ENCODE data around the gene CPNE7.
A peak's percentile ranks its signal among the peaks of the same experiment; 100 is the strongest.

CPNE7 gene

GRCh38 chr16:89589241-89589926, 13.8 kb downstream of the CPNE7 start:
- DNase-seq (ENCODE audit: low read depth): no peak
- H3K4me3 ChIP-seq (ENCODE audit: low read length): no peak overlapping the region
- H3K27me3 ChIP-seq (replicated peaks; ENCODE audit: control insufficient read depth, insufficient read depth, low read length): no peaks in the 10 kb centered on the region

GRCh38 chr16:89593841-89594240, 18.3 kb downstream of the CPNE7 start:
- no peak for DNase-seq (ENCODE audit: low read depth)
- no peaks in the 10 kb centered on the region for H3K9me3 ChIP-seq (ENCODE audit: control insufficient read depth, low read length)
- H3K4me1 ChIP-seq (ENCODE audit: control insufficient read depth, insufficient read depth, low read length): no peaks in the 10 kb centered on the region
- H3K4me3 ChIP-seq (ENCODE audit: low read length): no peak overlapping the region
- no peaks in the 10 kb centered on the region for H3K36me3 ChIP-seq (ENCODE audit: control insufficient read depth, insufficient read depth, low read length, severe bottlenecking)
- H3K27me3 ChIP-seq (replicated peaks; ENCODE audit: control insufficient read depth, insufficient read depth, low read length): no peaks in the 10 kb centered on the region
- H3K9ac ChIP-seq (ENCODE audit: low read length): no peak overlapping the region

More at GRCh38 chr16:89589241-89589926, 13.8 kb downstream of the CPNE7 start:
- Histone ChIP-seq H3K36me3 (ENCODE audit: control insufficient read depth, insufficient read depth, low read length, severe bottlenecking) (no peaks in the 10 kb centered on the region), H3K9ac (ENCODE audit: low read length) (no peak overlapping the region), H3K4me1 (ENCODE audit: control insufficient read depth, insufficient read depth, low read length) (no peaks in the 10 kb centered on the region), H3K9me3 (ENCODE audit: control insufficient read depth, low read length) (no peaks in the 10 kb centered on the region)

GRCh38 chr16:89595330-89596060, 19.9 kb downstream of the CPNE7 start:
- no peak for DNase-seq (ENCODE audit: low read depth)
- no peak overlapping the region for H3K4me3 ChIP-seq (ENCODE audit: low read length)
- no peaks in the 10 kb centered on the region for H3K9me3 ChIP-seq (ENCODE audit: control insufficient read depth, low read length)
- H3K27me3 ChIP-seq (replicated peaks; ENCODE audit: control insufficient read depth, insufficient read depth, low read length): no peaks in the 10 kb centered on the region
- H3K4me1 ChIP-seq (ENCODE audit: control insufficient read depth, insufficient read depth, low read length): no peaks in the 10 kb centered on the region
- H3K36me3 ChIP-seq (ENCODE audit: control insufficient read depth, insufficient read depth, low read length, severe bottlenecking): no peaks in the 10 kb centered on the region
- no peak overlapping the region for H3K9ac ChIP-seq (ENCODE audit: low read length)

DNA sequence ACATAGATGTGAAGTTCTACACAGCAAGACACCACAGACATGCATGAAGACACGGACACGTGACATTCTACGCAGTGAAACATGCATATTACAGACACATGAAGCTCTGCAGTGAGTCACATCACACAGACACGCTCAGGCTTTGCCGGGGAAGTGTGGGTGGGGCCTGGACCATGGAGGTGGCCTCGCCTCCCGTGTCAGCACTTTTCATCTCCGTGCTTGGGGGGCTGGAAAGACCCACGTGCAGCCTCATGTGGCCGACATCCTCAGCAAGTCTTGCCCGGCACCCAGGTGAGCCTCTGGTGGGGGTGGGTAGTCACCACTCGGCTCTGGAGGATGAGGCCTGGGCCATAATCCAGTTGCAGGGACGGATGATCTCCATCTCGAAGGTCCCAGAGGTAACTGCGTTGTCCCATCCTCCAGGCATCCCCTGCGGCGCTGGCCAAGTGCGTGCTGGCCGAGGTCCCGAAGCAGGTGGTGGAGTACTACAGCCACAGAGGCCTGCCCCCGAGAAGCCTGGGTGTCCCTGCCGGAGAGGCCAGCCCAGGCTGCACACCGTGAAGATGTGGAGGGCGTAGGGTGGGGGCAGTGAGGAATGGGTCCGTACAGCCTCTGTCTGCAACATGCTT, 20.6 kb downstream of the CPNE7 start:
- Histone ChIP-seq H3K9me3 (ENCODE audit: control insufficient read depth, low read length) (no peaks in the 10 kb centered on the region), H3K4me1 (ENCODE audit: control insufficient read depth, insufficient read depth, low read length) (peaks cover 4% of the 10 kb centered on the region), H3K4me3 (ENCODE audit: low read length) (no peak overlapping the region), H3K36me3 (ENCODE audit: control insufficient read depth, insufficient read depth, low read length, severe bottlenecking) (no peaks in the 10 kb centered on the region), H3K9ac (ENCODE audit: low read length) (no peak overlapping the region), H3K27me3 (replicated peaks; ENCODE audit: control insufficient read depth, insufficient read depth, low read length) (no peaks in the 10 kb centered on the region)
- DNase-seq (ENCODE audit: low read depth): no peak

DNA sequence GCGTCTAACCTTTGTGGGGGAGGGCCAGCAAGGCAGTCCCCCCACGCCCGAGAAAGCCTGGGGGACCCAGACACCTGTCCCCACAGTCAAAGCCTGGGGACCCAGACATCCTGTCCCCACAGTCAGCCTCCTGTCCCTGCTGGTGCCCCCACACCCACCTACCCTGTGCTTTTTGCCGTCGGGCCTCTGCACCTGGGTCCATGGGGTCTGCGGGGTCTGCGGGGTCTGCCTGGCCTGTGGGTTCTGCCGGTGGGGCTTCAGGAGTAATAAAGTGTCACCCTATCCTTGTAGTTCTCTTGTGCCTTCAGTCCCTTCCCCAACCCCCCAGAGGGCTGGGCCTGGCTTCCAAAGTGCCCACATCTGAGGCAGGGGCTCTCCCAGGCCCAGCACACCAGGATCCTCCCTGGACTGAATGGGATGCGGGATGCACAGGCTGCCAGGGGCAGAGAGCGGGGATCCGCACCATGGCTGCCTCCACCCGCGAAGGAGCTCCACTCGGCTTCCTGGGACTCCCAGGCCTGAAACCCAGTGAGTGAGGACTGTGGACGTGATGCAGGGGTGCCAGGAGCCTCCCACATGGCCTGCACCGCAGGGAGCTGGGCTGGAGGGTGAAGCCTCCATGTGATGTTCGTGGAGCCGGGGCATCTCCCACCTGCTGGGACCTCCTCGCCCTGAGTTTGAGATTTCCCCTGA, 21.5 kb downstream of the CPNE7 start:
- no peaks in the 10 kb centered on the region for H3K9me3 ChIP-seq (ENCODE audit: control insufficient read depth, low read length)
- DNase-seq (ENCODE audit: low read depth): no peak
- no peaks in the 10 kb centered on the region for H3K27me3 ChIP-seq (replicated peaks; ENCODE audit: control insufficient read depth, insufficient read depth, low read length)
- H3K36me3 ChIP-seq (ENCODE audit: control insufficient read depth, insufficient read depth, low read length, severe bottlenecking): no peaks in the 10 kb centered on the region
- no peak overlapping the region for H3K9ac ChIP-seq (ENCODE audit: low read length)
- peaks cover 5% of the 10 kb centered on the region for H3K4me1 ChIP-seq (ENCODE audit: control insufficient read depth, insufficient read depth, low read length)
- no peak overlapping the region for H3K4me3 ChIP-seq (ENCODE audit: low read length)

DNA sequence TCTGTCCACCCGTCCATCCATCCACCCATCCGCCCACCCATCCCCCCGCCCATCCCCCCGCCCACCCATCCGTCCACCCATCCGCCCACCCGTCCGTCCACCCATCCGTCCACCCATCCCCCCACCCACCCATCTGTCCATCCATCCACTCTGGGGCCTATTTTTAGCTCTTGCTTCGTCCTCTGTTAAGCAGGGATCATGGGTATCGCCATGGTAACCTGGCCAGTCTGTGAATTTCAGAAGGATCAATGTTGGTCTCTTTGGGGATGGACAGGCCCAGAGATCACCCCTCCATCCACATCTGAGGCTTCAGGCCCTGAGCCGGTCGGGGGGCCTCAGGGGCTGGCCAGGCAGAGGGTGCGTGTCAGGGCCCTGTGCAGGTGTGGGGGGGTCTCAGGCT, 22.6 kb downstream of the CPNE7 start:
- H3K27me3 ChIP-seq (replicated peaks; ENCODE audit: control insufficient read depth, insufficient read depth, low read length): no peaks in the 10 kb centered on the region
- H3K9me3 ChIP-seq (ENCODE audit: control insufficient read depth, low read length): no peaks in the 10 kb centered on the region
- peaks cover 11% of the 10 kb centered on the region for H3K4me1 ChIP-seq (ENCODE audit: control insufficient read depth, insufficient read depth, low read length)
- DNase-seq (ENCODE audit: low read depth): peak; percentile 40
- H3K4me3 ChIP-seq (ENCODE audit: low read length): no peak overlapping the region
- H3K9ac ChIP-seq (ENCODE audit: low read length): no peak overlapping the region
- H3K36me3 ChIP-seq (ENCODE audit: control insufficient read depth, insufficient read depth, low read length, severe bottlenecking): no peaks in the 10 kb centered on the region

DNA sequence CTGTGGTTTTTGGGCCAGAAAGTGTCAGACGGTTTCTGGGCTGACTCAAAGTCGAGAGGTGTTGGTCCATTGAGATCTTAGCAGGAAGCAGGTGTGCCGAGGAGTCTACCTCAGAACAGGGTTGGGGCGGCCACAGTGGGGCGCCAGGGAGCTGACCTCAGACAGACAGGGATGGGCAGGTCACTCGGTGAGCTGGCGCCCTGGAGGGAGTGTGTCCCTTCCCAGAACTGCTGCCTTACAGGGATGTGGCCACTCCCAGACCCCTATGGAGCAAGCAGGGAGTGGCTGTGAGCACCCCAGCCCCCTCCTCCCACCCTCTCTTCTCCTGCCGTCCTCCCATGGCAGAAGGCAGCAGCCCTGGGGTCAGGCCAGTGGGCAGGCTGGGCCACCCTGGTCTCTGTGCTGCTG, 23.9 kb downstream of the CPNE7 start:
- Histone ChIP-seq H3K27me3 (replicated peaks; ENCODE audit: control insufficient read depth, insufficient read depth, low read length) (no peaks in the 10 kb centered on the region), H3K4me3 (ENCODE audit: low read length) (no peak overlapping the region), H3K4me1 (ENCODE audit: control insufficient read depth, insufficient read depth, low read length) (peaks cover 11% of the 10 kb centered on the region), H3K36me3 (ENCODE audit: control insufficient read depth, insufficient read depth, low read length, severe bottlenecking) (no peaks in the 10 kb centered on the region), H3K9ac (ENCODE audit: low read length) (no peak overlapping the region), H3K9me3 (ENCODE audit: control insufficient read depth, low read length) (no peaks in the 10 kb centered on the region)
- no peak for DNase-seq (ENCODE audit: low read depth)

DNA sequence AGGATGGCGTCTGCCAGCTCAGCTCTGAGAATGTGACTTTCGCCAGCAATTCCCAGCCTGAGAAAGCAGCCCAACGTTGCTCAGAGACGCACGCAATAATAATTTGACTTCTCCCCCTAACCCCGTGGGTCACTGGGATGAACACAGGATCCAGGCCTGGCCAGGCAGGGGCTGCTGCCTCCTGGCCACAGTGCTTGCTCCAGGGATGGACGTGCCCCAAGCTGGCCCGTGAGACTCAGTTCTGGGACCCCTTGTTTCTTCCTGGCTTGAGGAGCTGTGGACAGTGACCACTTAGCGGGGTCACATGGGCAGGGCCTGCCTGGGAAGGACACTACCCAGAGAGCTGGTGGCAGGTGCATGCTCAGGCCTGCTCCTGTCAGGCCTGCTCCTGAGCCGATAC, 24.3 kb downstream of the CPNE7 start:
- no peaks in the 10 kb centered on the region for H3K36me3 ChIP-seq (ENCODE audit: control insufficient read depth, insufficient read depth, low read length, severe bottlenecking)
- no peaks in the 10 kb centered on the region for H3K9me3 ChIP-seq (ENCODE audit: control insufficient read depth, low read length)
- H3K9ac ChIP-seq (ENCODE audit: low read length): no peak overlapping the region
- no peak for DNase-seq (ENCODE audit: low read depth)
- H3K4me1 ChIP-seq (ENCODE audit: control insufficient read depth, insufficient read depth, low read length): peaks cover 11% of the 10 kb centered on the region
- no peak overlapping the region for H3K4me3 ChIP-seq (ENCODE audit: low read length)
- H3K27me3 ChIP-seq (replicated peaks; ENCODE audit: control insufficient read depth, insufficient read depth, low read length): peaks cover 4% of the 10 kb centered on the region

DNA sequence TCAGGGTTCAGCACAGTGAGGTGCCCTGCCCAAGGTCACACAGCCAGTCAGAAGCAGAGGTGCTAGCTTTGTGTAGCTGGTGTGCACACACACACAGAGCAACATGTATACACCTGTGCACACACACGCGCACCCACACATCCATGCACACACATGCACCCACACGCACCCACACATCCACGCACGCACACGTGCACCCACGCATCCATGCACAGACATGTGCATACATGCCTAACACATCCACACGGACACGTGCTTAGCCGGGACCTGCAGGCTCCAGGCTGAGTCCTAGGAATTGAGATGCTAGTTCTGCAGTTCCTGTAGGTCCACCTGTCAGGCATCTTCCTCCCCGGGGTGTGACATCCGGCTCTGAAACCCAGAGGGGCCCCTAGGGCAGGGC, 24.9 kb downstream of the CPNE7 start:
- H3K9ac ChIP-seq (ENCODE audit: low read length): no peak overlapping the region
- no peak overlapping the region for H3K4me3 ChIP-seq (ENCODE audit: low read length)
- no peaks in the 10 kb centered on the region for H3K9me3 ChIP-seq (ENCODE audit: control insufficient read depth, low read length)
- H3K4me1 ChIP-seq (ENCODE audit: control insufficient read depth, insufficient read depth, low read length): peaks cover 11% of the 10 kb centered on the region
- H3K27me3 ChIP-seq (replicated peaks; ENCODE audit: control insufficient read depth, insufficient read depth, low read length): peaks cover 7% of the 10 kb centered on the region
- no peaks in the 10 kb centered on the region for H3K36me3 ChIP-seq (ENCODE audit: control insufficient read depth, insufficient read depth, low read length, severe bottlenecking)
- no peak for DNase-seq (ENCODE audit: low read depth)

- peaks cover 7% of the 10 kb centered on the region for H3K27me3 ChIP-seq (replicated peaks; ENCODE audit: control insufficient read depth, insufficient read depth, low read length)
- no peaks in the 10 kb centered on the region for H3K36me3 ChIP-seq (ENCODE audit: control insufficient read depth, insufficient read depth, low read length, severe bottlenecking)
- no peak overlapping the region for H3K4me3 ChIP-seq (ENCODE audit: low read length)
- H3K9me3 ChIP-seq (ENCODE audit: control insufficient read depth, low read length): no peaks in the 10 kb centered on the region
- no peak for DNase-seq (ENCODE audit: low read depth)
- no peak overlapping the region for H3K9ac ChIP-seq (ENCODE audit: low read length)
- peaks cover 11% of the 10 kb centered on the region for H3K4me1 ChIP-seq (ENCODE audit: control insufficient read depth, insufficient read depth, low read length)
These were observed 25.4 kb downstream of the CPNE7 start for GRCh38 chr16:89600956-89601355.

GRCh38 chr16:89601906-89602272, 26.3 kb downstream of the CPNE7 start:
- DNase-seq (ENCODE audit: low read depth): no peak
- no peaks in the 10 kb centered on the region for H3K9me3 ChIP-seq (ENCODE audit: control insufficient read depth, low read length)
- peak overlapping the region; percentile 22 for H3K4me3 ChIP-seq (ENCODE audit: low read length)
- peaks cover 11% of the 10 kb centered on the region for H3K4me1 ChIP-seq (ENCODE audit: control insufficient read depth, insufficient read depth, low read length)
- H3K9ac ChIP-seq (ENCODE audit: low read length): no peak overlapping the region
- H3K36me3 ChIP-seq (ENCODE audit: control insufficient read depth, insufficient read depth, low read length, severe bottlenecking): no peaks in the 10 kb centered on the region
- peaks cover 7% of the 10 kb centered on the region for H3K27me3 ChIP-seq (replicated peaks; ENCODE audit: control insufficient read depth, insufficient read depth, low read length)

All from adipocyte (in vitro differentiated cells).